ENCODE data around the gene YPEL1. TPM values are rescaled to one million over a fixed set of nuclear protein-coding genes. Genes with fewer than 3 reads are reported as not detected.
"Not testable (repeated sequence)": the region's sequence is repeated elsewhere in the genome, so short reads cannot be mapped to it uniquely, and the experiment has no call there.

The YPEL1 gene
- total RNA-seq, 1 donor from 2014 or later, result 30.5 TPM

DNA sequence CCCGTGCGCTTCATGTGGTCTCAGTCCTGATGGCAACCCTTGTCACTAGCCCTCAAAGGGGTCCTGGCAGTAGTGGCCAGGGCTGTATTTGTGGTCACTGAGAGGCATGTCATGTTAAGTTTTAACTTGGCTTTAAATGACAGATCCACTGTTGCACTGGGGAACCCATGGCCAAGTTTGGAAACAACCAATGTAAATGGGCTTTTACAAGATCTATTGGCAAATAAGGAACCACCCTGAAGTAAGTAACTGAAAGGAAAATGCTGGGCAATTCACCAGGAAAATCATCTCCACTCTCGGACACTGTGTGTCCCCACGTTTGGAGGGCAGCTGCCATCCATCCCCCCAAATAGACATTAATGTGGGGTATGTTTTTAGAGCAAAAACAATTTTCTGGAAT is 8.4 kb downstream of the YPEL1 start:
- no peaks in the 10 kb centered on the region for H3K9me3 Mint-ChIP-seq (ENCODE audit: low read depth)
- no peak overlapping the region for H3K4me3 Mint-ChIP-seq (ENCODE audit: low read depth)
- H3K36me3 Mint-ChIP-seq (ENCODE audit: insufficient read depth), result peaks cover 2% of the 10 kb centered on the region
- H3K4me1 Mint-ChIP-seq (ENCODE audit: low read depth), result peaks cover 1% of the 10 kb centered on the region
- no peak for DNase-seq (ENCODE audit: low spot score, unreplicated experiment)
- TF ChIP-seq, protein P1, sequence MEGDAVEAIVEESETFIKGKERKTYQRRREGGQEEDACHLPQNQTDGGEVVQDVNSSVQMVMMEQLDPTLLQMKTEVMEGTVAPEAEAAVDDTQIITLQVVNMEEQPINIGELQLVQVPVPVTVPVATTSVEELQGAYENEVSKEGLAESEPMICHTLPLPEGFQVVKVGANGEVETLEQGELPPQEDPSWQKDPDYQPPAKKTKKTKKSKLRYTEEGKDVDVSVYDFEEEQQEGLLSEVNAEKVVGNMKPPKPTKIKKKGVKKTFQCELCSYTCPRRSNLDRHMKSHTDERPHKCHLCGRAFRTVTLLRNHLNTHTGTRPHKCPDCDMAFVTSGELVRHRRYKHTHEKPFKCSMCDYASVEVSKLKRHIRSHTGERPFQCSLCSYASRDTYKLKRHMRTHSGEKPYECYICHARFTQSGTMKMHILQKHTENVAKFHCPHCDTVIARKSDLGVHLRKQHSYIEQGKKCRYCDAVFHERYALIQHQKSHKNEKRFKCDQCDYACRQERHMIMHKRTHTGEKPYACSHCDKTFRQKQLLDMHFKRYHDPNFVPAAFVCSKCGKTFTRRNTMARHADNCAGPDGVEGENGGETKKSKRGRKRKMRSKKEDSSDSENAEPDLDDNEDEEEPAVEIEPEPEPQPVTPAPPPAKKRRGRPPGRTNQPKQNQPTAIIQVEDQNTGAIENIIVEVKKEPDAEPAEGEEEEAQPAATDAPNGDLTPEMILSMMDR (IDR thresholded peaks at IDR 0.05; ENCODE audit: unreplicated experiment), result no peak
- no peak overlapping the region for H3K27ac Mint-ChIP-seq
- no peaks in the 10 kb centered on the region for H3K27me3 Mint-ChIP-seq

DNA sequence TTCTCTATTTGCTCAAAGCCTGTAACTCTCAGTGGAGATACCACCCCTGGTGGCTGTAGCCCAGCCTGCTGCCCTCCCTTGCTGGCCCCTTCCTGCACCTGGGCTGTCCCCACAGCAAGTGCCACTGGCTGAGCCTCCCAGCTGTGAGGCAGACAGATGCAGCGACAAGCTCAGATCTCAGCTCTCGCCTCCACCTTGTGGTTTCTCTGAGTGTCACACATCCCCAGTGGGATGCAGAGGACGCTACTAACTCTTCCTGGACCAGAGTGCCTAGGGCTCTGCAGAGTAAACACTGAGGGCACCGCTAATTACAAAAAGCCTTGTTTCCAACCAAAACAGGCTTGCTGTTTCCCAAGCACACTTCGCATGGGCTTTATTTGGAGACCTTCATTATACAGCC is 8.9 kb downstream of the YPEL1 start:
- Mint-ChIP-seq H3K4me3 (ENCODE audit: low read depth) (no peak overlapping the region), H3K27me3 (no peaks in the 10 kb centered on the region), H3K36me3 (ENCODE audit: insufficient read depth) (peaks cover 2% of the 10 kb centered on the region), H3K9me3 (ENCODE audit: low read depth) (no peaks in the 10 kb centered on the region), H3K4me1 (ENCODE audit: low read depth) (peaks cover 1% of the 10 kb centered on the region), H3K27ac (no peak overlapping the region)
- TF ChIP-seq, protein P1 (IDR thresholded peaks at IDR 0.05; ENCODE audit: unreplicated experiment), result peak; percentile 49
- peak; percentile 21 for DNase-seq (ENCODE audit: low spot score, unreplicated experiment)

DNA sequence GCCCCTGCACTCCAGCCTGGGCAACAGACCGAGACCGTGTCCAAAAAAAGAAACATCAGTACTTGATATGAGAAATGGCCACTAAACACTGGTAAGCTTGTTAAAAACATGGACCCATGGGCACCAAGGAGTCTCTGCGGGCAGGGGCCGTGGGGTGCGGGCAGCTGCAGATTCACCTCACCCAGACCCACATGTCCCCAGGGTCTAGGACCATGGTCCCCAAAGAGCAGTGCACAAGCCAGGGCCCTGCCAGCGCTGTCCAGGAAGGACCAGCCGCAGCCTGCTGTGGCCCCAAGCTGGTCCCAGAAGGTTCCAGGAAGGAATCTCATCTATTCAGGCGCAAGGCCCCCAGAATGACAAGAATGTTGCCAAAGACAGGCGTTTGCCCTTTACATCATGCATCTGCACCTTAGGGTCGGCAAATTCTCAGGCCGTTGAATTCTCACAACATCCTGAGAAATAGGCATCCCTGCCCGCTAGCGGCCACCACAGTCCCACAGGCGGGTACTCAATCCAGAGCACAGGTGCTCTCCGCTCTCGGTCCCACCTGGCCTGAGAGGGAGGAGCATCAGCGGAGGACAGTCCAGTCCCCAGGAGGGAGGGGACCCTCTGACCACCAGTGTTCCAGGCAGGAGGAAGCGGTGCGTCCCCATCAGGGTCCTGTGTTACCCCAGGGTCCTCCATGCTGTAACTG is 9.5 kb downstream of the YPEL1 start:
- no peak for DNase-seq (ENCODE audit: low spot score, unreplicated experiment)
- H3K4me3 Mint-ChIP-seq (ENCODE audit: low read depth), result no peak overlapping the region
- no peaks in the 10 kb centered on the region for H3K27me3 Mint-ChIP-seq
- H3K4me1 Mint-ChIP-seq (ENCODE audit: low read depth), result peaks cover 1% of the 10 kb centered on the region
- no peaks in the 10 kb centered on the region for H3K9me3 Mint-ChIP-seq (ENCODE audit: low read depth)
- TF ChIP-seq, protein P1 (IDR thresholded peaks at IDR 0.05; ENCODE audit: unreplicated experiment), result no peak
- H3K27ac Mint-ChIP-seq, result no peak overlapping the region
- peaks cover 2% of the 10 kb centered on the region for H3K36me3 Mint-ChIP-seq (ENCODE audit: insufficient read depth)

DNA sequence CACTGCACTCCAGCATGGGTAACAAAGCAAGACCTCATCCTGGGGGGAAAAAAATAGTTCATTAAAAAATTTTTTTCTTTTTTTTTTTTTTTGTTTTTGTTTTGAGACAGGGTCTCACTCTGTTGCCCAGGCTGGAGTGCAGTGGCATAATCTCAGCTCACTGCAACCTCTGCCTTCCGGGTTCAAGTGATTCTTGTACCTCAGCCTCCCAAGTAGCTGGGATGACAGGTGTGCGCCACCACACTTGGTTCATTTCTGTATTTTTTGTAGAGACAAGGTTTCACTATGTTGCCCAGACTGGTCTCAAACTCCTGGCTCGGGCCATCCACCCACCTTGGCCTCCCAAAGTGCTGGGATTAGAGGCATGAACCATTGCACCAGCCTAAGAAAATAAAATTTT is 11.1 kb downstream of the YPEL1 start:
- not testable (repeated sequence) for H3K4me1 Mint-ChIP-seq (ENCODE audit: low read depth); H3K36me3 Mint-ChIP-seq (ENCODE audit: insufficient read depth); H3K27ac Mint-ChIP-seq; H3K27me3 Mint-ChIP-seq; H3K9me3 Mint-ChIP-seq (ENCODE audit: low read depth); DNase-seq (ENCODE audit: low spot score, unreplicated experiment); H3K4me3 Mint-ChIP-seq (ENCODE audit: low read depth)

DNA sequence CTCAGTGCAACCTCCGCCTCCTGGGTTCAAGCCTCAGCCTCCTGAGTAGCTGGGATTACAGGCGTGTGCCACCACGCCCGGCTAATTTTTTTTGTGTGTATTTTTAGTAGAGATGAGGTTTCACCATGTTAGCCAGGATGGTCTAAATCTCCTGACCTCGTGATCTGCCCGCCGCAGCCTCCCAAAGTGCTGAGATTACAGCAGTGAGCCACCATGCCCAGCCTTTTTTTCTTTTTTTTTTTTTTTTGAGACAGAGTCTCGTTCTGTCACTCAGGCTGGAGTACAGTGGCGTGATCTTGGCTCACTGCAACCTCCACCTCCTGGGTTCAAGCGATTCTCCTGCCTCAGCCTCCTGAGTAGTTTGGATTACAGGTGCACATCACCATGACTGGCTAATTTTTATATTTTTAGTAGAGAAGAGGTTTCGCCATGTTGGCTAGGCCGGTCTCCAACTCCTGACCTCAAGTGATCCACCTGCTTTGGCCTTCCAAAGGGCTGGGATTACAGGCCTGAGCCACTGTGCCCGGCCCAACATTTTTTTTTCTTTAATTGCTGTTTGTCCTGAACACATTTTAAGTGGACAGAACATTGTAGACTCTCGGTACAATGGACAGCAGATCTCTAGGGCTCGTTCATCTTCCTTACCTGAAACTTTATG is 14.3 kb downstream of the YPEL1 start:
- H3K4me1 Mint-ChIP-seq (ENCODE audit: low read depth); H3K4me3 Mint-ChIP-seq (ENCODE audit: low read depth); H3K27me3 Mint-ChIP-seq; H3K9me3 Mint-ChIP-seq (ENCODE audit: low read depth); DNase-seq (ENCODE audit: low spot score, unreplicated experiment); H3K36me3 Mint-ChIP-seq (ENCODE audit: insufficient read depth): not testable (repeated sequence)
- H3K27ac Mint-ChIP-seq, result peak overlapping the region; percentile 81

DNA sequence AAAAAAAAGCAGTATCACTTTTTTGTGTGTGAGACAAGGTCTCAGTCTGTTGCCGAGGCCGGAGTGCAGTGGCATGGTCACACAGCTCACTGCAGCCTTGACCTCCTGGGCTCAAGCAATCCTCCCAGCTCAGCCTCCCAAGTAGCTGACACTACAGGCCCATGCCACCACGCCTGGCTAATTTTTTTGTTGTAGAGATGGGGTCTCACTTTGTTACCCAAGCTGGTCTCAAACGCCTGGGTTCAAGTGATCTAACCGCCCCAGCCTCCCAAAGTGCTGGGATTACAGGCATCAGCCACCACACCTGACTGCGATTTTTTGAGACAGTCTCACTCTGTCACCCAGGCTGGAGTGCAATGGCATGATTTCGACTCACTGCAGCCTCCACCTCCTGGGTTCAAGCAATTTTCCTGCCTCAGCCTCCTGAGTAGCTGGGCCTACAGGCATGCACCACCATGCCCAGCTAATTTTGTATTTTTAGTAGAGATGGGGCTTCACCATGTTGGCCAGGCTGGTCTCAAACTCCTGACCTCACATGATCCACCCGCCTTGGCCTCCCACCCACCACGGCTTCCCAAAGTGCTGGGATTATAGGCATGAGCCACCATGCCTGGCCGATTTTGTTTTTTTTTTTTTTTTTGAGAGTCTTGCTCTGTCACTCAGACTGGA is 15.3 kb downstream of the YPEL1 start:
- H3K4me1 Mint-ChIP-seq (ENCODE audit: low read depth); H3K27ac Mint-ChIP-seq; DNase-seq (ENCODE audit: low spot score, unreplicated experiment); H3K27me3 Mint-ChIP-seq; H3K9me3 Mint-ChIP-seq (ENCODE audit: low read depth); H3K36me3 Mint-ChIP-seq (ENCODE audit: insufficient read depth); H3K4me3 Mint-ChIP-seq (ENCODE audit: low read depth): not testable (repeated sequence)

All from progenitor cell of endocrine pancreas (in vitro differentiated cells).